HepG2 (cell line): ENCODE results near the gene A4GNT. TPM values are rescaled to one million over a fixed set of nuclear protein-coding genes. Genes with fewer than 3 reads are reported as not detected.

Experiments
- ATAC-seq: fragments of 200-7000 bp; cut with Tn5 transposase; 3 replicates; pipeline ENCODE4 v1.9.1; 2020; ENCODE audit warnings: mild to moderate bottlenecking, moderate library complexity
- BruUV-seq: library from RNA; stranded (reverse); fragments of 400-500 nt; replicated peaks from 2 replicates; lab custom pipeline; 2021; lab: Mats Ljungman, UMichigan
- CTCF ChIA-PET: fragments of 300-600 bp; formaldehyde crosslinking; extraction: SDS; loops from one replicate; lab custom pipeline; 2021; ENCODE audit warnings: low total read pairs, inconsistent platforms, low intra/inter-chr PET ratio; lab: Yijun Ruan, JAX
- POLR2A ChIA-PET: fragments of 350-600 bp; sonication (Branson Sonifier 250); formaldehyde crosslinking; loops from one replicate; lab custom pipeline; 2020; ENCODE audit warnings: antibody characterized with exemption, inconsistent platforms; lab: Yijun Ruan, JAX
- DNase-seq: peaks from one replicate; pipeline ENCODE4 v3.0.0-alpha.2; 2015; ENCODE audit warnings: low spot score
- FAIRE-seq: peaks from 3 replicates; lab custom pipeline; 2011; peaks lifted over from hg19 to GRCh38; lab: Jason Lieb, UNC
- H2AFZ ChIP-seq: one replicate; pipeline ENCODE4 v1.6.1; 2011; ENCODE audit warnings: low read length, inconsistent platforms
- H3K27ac ChIP-seq: fragments of 300-600 bp; 3 replicates; pipeline ENCODE4 v1.8.0; 2011; ENCODE audit warnings: mixed run types, mild to moderate bottlenecking, mixed read lengths, low read length, inconsistent platforms; ENCODE audit not compliant: insufficient read depth; ENCODE audit errors: extremely low read length
- H3K27me3 ChIP-seq, 2 experiments: fragments of 200-600 bp in 1 of 2; 2 replicates in 1 of 2; 3 replicates in 1 of 2; pipeline versions ENCODE4 v1.6.0 to v1.8.0; 2011; ENCODE audit warnings: low read length in 2 of 2, mild to moderate bottlenecking in 2 of 2, moderate library complexity in 2 of 2, inconsistent platforms in 1 of 2; ENCODE audit not compliant: insufficient read depth in 2 of 2, control insufficient read depth in 1 of 2
- H3K36me3 ChIP-seq, 2 experiments: fragments of 200-600 bp in 1 of 2; replicated peaks in 1 of 2; 2 replicates in 1 of 2; 3 replicates in 1 of 2; pipeline versions ENCODE4 v1.5.1 to v1.8.0; 2011; ENCODE audit warnings: low read length in 2 of 2, inconsistent platforms in 1 of 2; ENCODE audit not compliant: insufficient read depth in 2 of 2, control insufficient read depth in 1 of 2
- H3K4me1 ChIP-seq: 2 replicates; pipeline ENCODE4 v1.5.1; 2012; ENCODE audit warnings: low read length, inconsistent platforms; ENCODE audit not compliant: insufficient read depth
- H3K4me2 ChIP-seq: 2 replicates; pipeline ENCODE4 v1.6.0; 2011; ENCODE audit warnings: low read depth, low read length, inconsistent platforms
- H3K4me3 ChIP-seq, 3 experiments: fragments of 200-600 bp in 1 of 3; sonication (generic), shearing (Covaris generic) in 1 of 3; replicated peaks in 1 of 3; 2 replicates each; pipeline ENCODE4 v1.5.1; 2011 to 2016; ENCODE audit warnings: low read length in 3 of 3, inconsistent platforms in 2 of 3, low read depth in 2 of 3, mild to moderate bottlenecking in 2 of 3, control low read depth in 1 of 3, mixed read lengths in 1 of 3; ENCODE audit not compliant: insufficient read depth in 1 of 3
- H3K79me2 ChIP-seq: one replicate; pipeline ENCODE4 v1.6.1; 2011; ENCODE audit warnings: low read length, inconsistent platforms; ENCODE audit not compliant: insufficient read depth
- H3K9ac ChIP-seq: 2 replicates; pipeline ENCODE4 v1.6.0; 2011; ENCODE audit warnings: mild to moderate bottlenecking, low read depth, low read length, inconsistent platforms; ENCODE audit not compliant: insufficient read depth
- H3K9me3 ChIP-seq: 2 replicates; pipeline ENCODE4 v1.5.1; 2012; ENCODE audit warnings: mild to moderate bottlenecking, low read length
- H4K20me1 ChIP-seq: 2 replicates; pipeline ENCODE4 v1.6.0; 2011; ENCODE audit warnings: inconsistent platforms, mild to moderate bottlenecking, low read length, moderate library complexity; ENCODE audit not compliant: insufficient read depth
- BRCA1 ChIP-seq: sonication (generic); formaldehyde crosslinking; IDR thresholded peaks from 2 replicates; pipeline ENCODE4 v1.4.0; 2020; ENCODE audit warnings: missing genetic modification reagents
- CENPBD1 ChIP-seq: sonication (generic); formaldehyde crosslinking; IDR thresholded peaks from 2 replicates; pipeline ENCODE4 v1.8.0; 2022; ENCODE audit warnings: missing genetic modification reagents, low read depth, mild to moderate bottlenecking, borderline replicate concordance
- GTF2F1 ChIP-seq: fragments of 150-350 bp; IDR thresholded peaks from 2 replicates; pipeline ENCODE4 v1.6.1; 2014; ENCODE audit warnings: low read length
- HBP1 ChIP-seq: IDR thresholded peaks from 2 replicates; pipeline ENCODE4 v1.6.1; 2016; ENCODE audit warnings: low read depth, control low read depth
- MATR3 ChIP-seq: sonication (generic); formaldehyde crosslinking; IDR thresholded peaks from 2 replicates; pipeline ENCODE4 v1.4.0; 2020; ENCODE audit warnings: missing genetic modification reagents
- MLX ChIP-seq: IDR thresholded peaks from 2 replicates; pipeline ENCODE4 v1.6.1; 2016
- MYNN ChIP-seq: sonication (generic); formaldehyde crosslinking; IDR thresholded peaks from 2 replicates; pipeline ENCODE4 v1.4.0; 2020; ENCODE audit warnings: mild to moderate bottlenecking, low read depth, missing genetic modification reagents
- PAWR ChIP-seq: sonication (generic); formaldehyde crosslinking; IDR thresholded peaks from 2 replicates; pipeline ENCODE4 v1.4.0; 2020; ENCODE audit warnings: missing genetic modification reagents, mild to moderate bottlenecking, borderline replicate concordance
- TERF1 ChIP-seq: sonication (generic); formaldehyde crosslinking; IDR thresholded peaks from 2 replicates; pipeline ENCODE4 v1.8.0; 2022; ENCODE audit warnings: mild to moderate bottlenecking, missing genetic modification reagents, moderate library complexity
- TRIM22 ChIP-seq: fragments of 450-650 bp; IDR thresholded peaks from 2 replicates; pipeline ENCODE4 v1.6.1; 2017
- ZBTB1 ChIP-seq: sonication (generic); formaldehyde crosslinking; IDR thresholded peaks from 2 replicates; pipeline ENCODE4 v1.4.0; 2020; ENCODE audit warnings: missing genetic modification reagents, borderline replicate concordance
- ZBTB14 ChIP-seq: sonication (generic); formaldehyde crosslinking; IDR thresholded peaks from 2 replicates; pipeline ENCODE4 v1.4.0; 2020; ENCODE audit warnings: missing genetic modification reagents
- ZNF350 ChIP-seq: sonication (generic); formaldehyde crosslinking; IDR thresholded peaks from 2 replicates; pipeline ENCODE4 v1.4.0; 2020; ENCODE audit warnings: mild to moderate bottlenecking, low read depth, missing genetic modification reagents, borderline replicate concordance
- ZNF432 ChIP-seq: sonication (generic); formaldehyde crosslinking; IDR thresholded peaks from 2 replicates; pipeline ENCODE4 v1.5.0; 2020; ENCODE audit warnings: missing genetic modification reagents, mild to moderate bottlenecking, borderline replicate concordance
- ZNF549 ChIP-seq: sonication (generic); formaldehyde crosslinking; IDR thresholded peaks from 2 replicates; pipeline ENCODE4 v1.5.0; 2020; ENCODE audit warnings: missing genetic modification reagents
- WGBS: methylation state at CpG from one replicate; pipeline ENCODE4 v1.1.6; 2017; ENCODE audit warnings: low lambda C conversion rate; 5-methylcytosine and 5-hydroxymethylcytosine counted together
- in situ Hi-C: cut with HindIII; loops from 2 replicates; pipeline ENCODE4 v1.10.0; 2017; ENCODE audit warnings: low pct_unique_long_range_greater_than_20kb; ENCODE audit not compliant: extremely low pct_ligation_motif_present
- intact Hi-C: fragments of 100-400 bp; cut with micrococcal nuclease; formaldehyde crosslinking; loops from one replicate; pipeline ENCODE4 v1.10.0; 2022; ENCODE audit not compliant: unreplicated experiment
- polyA plus RNA-seq, 8 experiments: library from polyadenylated mRNA; depleted of rRNA in 3 of 8; stranded (reverse) in 7 of 8; unstranded in 1 of 8; fragments of >200 nt; fragmentation: Illumina TruSeq in 4 of 8; extraction: Trizol in 4 of 8; gene quantifications; 2 replicates each; pipeline versions ENCODE4 v1.2.1 to v1.2.3, GENCODE V29; 2011 to 2016; ENCODE audit warnings: low read depth in 4 of 8, missing spikeins in 1 of 8, mixed read lengths in 1 of 8; ENCODE audit not compliant: insufficient read depth in 1 of 8
- total RNA-seq, 5 experiments: library from RNA; depleted of rRNA; stranded (reverse); fragments of >200 nt; fragmentation: Illumina TruSeq; extraction: Trizol; gene quantifications; 2 replicates each; pipeline ENCODE4 v1.2.3, GENCODE V29; 2016; ENCODE audit warnings: low read depth in 1 of 5

Gene A4GNT
- total and polyA plus RNA-seq, 2 of the 13 experiments (the other 11 are each of a cell fraction or from before 2014, with no cell fraction given), result not detected

- TF ChIP-seq ZNF432 (CRISPR knock-in tag), result no peak
These were observed 50.7 kb downstream of the A4GNT start (continued) for GRCh38 chr3:138081371-138082084.

GRCh38 chr3:138079901-138080300 lies 52.3 kb downstream of the A4GNT start:
- Histone ChIP-seq H3K9me3 (no peaks in the 10 kb centered on the region), H3K4me3 (no peak overlapping the region), H3K27me3 (no peaks in the 10 kb centered on the region), H3K9ac (no peak overlapping the region), H3K4me1 (peaks cover 10% of the 10 kb centered on the region), H2AFZ (no peak overlapping the region), H3K79me2 (no peaks in the 10 kb centered on the region), H3K27ac (no peak overlapping the region), H3K4me2 (no peak overlapping the region), H4K20me1 (no peaks in the 10 kb centered on the region), H3K36me3 (no peaks in the 10 kb centered on the region)
- ATAC-seq, result no peak
- no peak for TF ChIP-seq PAWR (CRISPR knock-in tag)
- TF ChIP-seq BRCA1 (CRISPR knock-in tag), result no peak
- TF ChIP-seq ZNF549, result no peak
- no peak for TF ChIP-seq ZNF350 (CRISPR knock-in tag)
- TF ChIP-seq TERF1 (CRISPR knock-in tag), result no peak
- no peak for TF ChIP-seq HBP1 (CRISPR knock-in tag)
- TF ChIP-seq CENPBD1 (CRISPR knock-in tag), result no peak
- TF ChIP-seq MYNN (CRISPR knock-in tag), result no peak
- TF ChIP-seq ZBTB14 (CRISPR knock-in tag), result no peak
- TF ChIP-seq MLX, result no peak
- no peak for TF ChIP-seq MATR3 (CRISPR knock-in tag)
- TF ChIP-seq TRIM22, result no peak
- TF ChIP-seq ZBTB1 (CRISPR knock-in tag), result no peak
- no peak for TF ChIP-seq GTF2F1
- ChIA-PET POLR2A (no interaction called here), CTCF (no interaction called here)
- in situ Hi-C loops, result no loop called here
- no TSS peak for BruUV-seq
- intact Hi-C loops, result no loop called here
- DNase-seq, result no peak
- WGBS, result 81% methylated on average over 4 of the region's 5 CpGs
- no peak for FAIRE-seq
